MCF 10A (cell line): Measurements from ENCODE around the gene FFAR2. TPM values are rescaled to one million over a fixed set of nuclear protein-coding genes. Genes with fewer than 3 reads are reported as not detected.
"Not testable (repeated sequence)": the region's sequence is repeated elsewhere in the genome, so short reads cannot be mapped to it uniquely, and the experiment has no call there.

ENCODE experiments used
- BruUV-seq: library from RNA; stranded (reverse); fragments of 400-500 nt; replicated peaks from 2 replicates; lab custom pipeline; 2021; lab: Mats Ljungman, UMichigan
- CTCF ChIA-PET: fragments of 300-600 bp; sonication (Branson Sonifier 250); formaldehyde crosslinking; extraction: SDS; loops from one replicate; lab custom pipeline; 2021; ENCODE audit warnings: antibody characterized with exemption, inconsistent platforms; lab: Yijun Ruan, JAX
- POLR2A ChIA-PET: fragments of 300-600, 350-650 bp; sonication (Branson Sonifier 250); formaldehyde crosslinking; extraction: SDS; loops from one replicate; lab custom pipeline; 2020; ENCODE audit warnings: antibody characterized with exemption, inconsistent platforms; lab: Yijun Ruan, JAX
- DNase-seq: peaks from one replicate; pipeline ENCODE4 v3.0.0-alpha.2; 2018; ENCODE audit not compliant: unreplicated experiment
- H3K27ac Mint-ChIP-seq: one replicate; pipeline ENCODE4 v1.8.0; 2022; ENCODE audit warnings: mild to moderate bottlenecking, low read depth, mixed read lengths; ENCODE audit not compliant: unreplicated experiment
- H3K27me3 Mint-ChIP-seq: one replicate; pipeline ENCODE4 v1.8.0; 2022; ENCODE audit warnings: mixed read lengths; ENCODE audit not compliant: insufficient read depth, unreplicated experiment
- H3K36me3 Mint-ChIP-seq: one replicate; pipeline ENCODE4 v1.8.0; 2022; ENCODE audit warnings: mild to moderate bottlenecking, moderate library complexity, mixed read lengths; ENCODE audit not compliant: insufficient read depth, unreplicated experiment
- H3K4me1 Mint-ChIP-seq: one replicate; pipeline ENCODE4 v1.8.0; 2022; ENCODE audit warnings: mixed read lengths; ENCODE audit not compliant: insufficient read depth, unreplicated experiment
- H3K4me3 Mint-ChIP-seq: one replicate; pipeline ENCODE4 v1.8.0; 2022; ENCODE audit warnings: mild to moderate bottlenecking, moderate library complexity, mixed read lengths; ENCODE audit not compliant: unreplicated experiment
- H3K9me3 Mint-ChIP-seq: one replicate; pipeline ENCODE4 v1.8.0; 2022; ENCODE audit warnings: mixed read lengths; ENCODE audit not compliant: unreplicated experiment
- CTCF ChIP-seq: fragments of 200-600 bp; IDR thresholded peaks from one replicate; pipeline ENCODE4 v1.8.0; 2022; ENCODE audit warnings: antibody characterized with exemption, mild to moderate bottlenecking; ENCODE audit not compliant: unreplicated experiment
- intact Hi-C: fragments of 100-400 bp; cut with micrococcal nuclease; formaldehyde crosslinking; loops from 2 replicates; pipeline ENCODE4 v1.14.1; 2022
- total RNA-seq: library from RNA; stranded (reverse); gene quantifications from 2 replicates; pipeline ENCODE4 v1.2.3, GENCODE V29; 2022

Gene FFAR2
- total RNA-seq, 1 experiment from 2014 or later = not detected

GRCh38 chr19:35399948-35400772, 47.9 kb upstream of the FFAR2 start:
- Mint-ChIP-seq H3K27me3 (peaks cover 24% of the 10 kb centered on the region), H3K27ac (no peak overlapping the region), H3K4me1 (peaks cover 4% of the 10 kb centered on the region), H3K36me3 (no peaks in the 10 kb centered on the region), H3K9me3 (no peaks in the 10 kb centered on the region), H3K4me3 (no peak overlapping the region)
- ChIA-PET CTCF (interaction anchor here (0.6 to 0.7 kb wide), 2 partner anchors 13 to 70 kb away, joined by 3 to 5 read pairs; no protein-coding TSS in a partner anchor), POLR2A (no interaction called here)
- no peak for DNase-seq
- TF ChIP-seq CTCF = no peak
- intact Hi-C loops = no loop called here
- BruUV-seq = no TSS peak

- ChIA-PET CTCF (interaction anchor here (0.6 kb wide), 1 partner anchor 69 kb away, joined by 3 read pairs; no protein-coding TSS in a partner anchor), POLR2A (interaction anchor here (0.7 kb wide), 1 partner anchor 26 kb away, joined by 5 read pairs; no protein-coding TSS in a partner anchor)
- Mint-ChIP-seq H3K4me1 (peaks cover 6% of the 10 kb centered on the region), H3K36me3 (no peaks in the 10 kb centered on the region), H3K9me3 (no peaks in the 10 kb centered on the region), H3K27me3 (peaks cover 24% of the 10 kb centered on the region), H3K4me3 (no peak overlapping the region), H3K27ac (no peak overlapping the region)
- no peak for DNase-seq
- no TSS peak for BruUV-seq
- TF ChIP-seq CTCF = no peak
- intact Hi-C loops = no loop called here
Measured at GRCh38 chr19:35400773-35401100, 47.3 kb upstream of the FFAR2 start.

GRCh38 chr19:35401416-35401815, 46.6 kb upstream of the FFAR2 start:
- POLR2A ChIA-PET = interaction anchor here (0.7 kb wide), 1 partner anchor 27 kb away, joined by 5 read pairs; no protein-coding TSS in a partner anchor
- CTCF ChIA-PET, H3K4me1 Mint-ChIP-seq, intact Hi-C loops, H3K9me3 Mint-ChIP-seq, BruUV-seq, H3K4me3 Mint-ChIP-seq, DNase-seq, H3K27ac Mint-ChIP-seq, H3K36me3 Mint-ChIP-seq: not testable (repeated sequence)
- peaks cover 24% of the 10 kb centered on the region for H3K27me3 Mint-ChIP-seq

- no peak for DNase-seq
- Mint-ChIP-seq H3K4me3 (no peak overlapping the region), H3K27me3 (peaks cover 26% of the 10 kb centered on the region), H3K36me3 (no peaks in the 10 kb centered on the region), H3K4me1 (peaks cover 6% of the 10 kb centered on the region), H3K27ac (no peak overlapping the region), H3K9me3 (no peaks in the 10 kb centered on the region)
- no peak for TF ChIP-seq CTCF
- BruUV-seq = no TSS peak
- intact Hi-C loops = no loop called here
- ChIA-PET CTCF (interaction anchor here (0.6 to 1.9 kb wide), 2 partner anchors 13 to 65 kb away, joined by 3 to 6 read pairs; no protein-coding TSS in a partner anchor), POLR2A (no interaction called here)
Measured at GRCh38 chr19:35403116-35403760, 44.8 kb upstream of the FFAR2 start.
